Measurements from ENCODE around the gene ACVRL1.

ACVRL1 gene

DNA sequence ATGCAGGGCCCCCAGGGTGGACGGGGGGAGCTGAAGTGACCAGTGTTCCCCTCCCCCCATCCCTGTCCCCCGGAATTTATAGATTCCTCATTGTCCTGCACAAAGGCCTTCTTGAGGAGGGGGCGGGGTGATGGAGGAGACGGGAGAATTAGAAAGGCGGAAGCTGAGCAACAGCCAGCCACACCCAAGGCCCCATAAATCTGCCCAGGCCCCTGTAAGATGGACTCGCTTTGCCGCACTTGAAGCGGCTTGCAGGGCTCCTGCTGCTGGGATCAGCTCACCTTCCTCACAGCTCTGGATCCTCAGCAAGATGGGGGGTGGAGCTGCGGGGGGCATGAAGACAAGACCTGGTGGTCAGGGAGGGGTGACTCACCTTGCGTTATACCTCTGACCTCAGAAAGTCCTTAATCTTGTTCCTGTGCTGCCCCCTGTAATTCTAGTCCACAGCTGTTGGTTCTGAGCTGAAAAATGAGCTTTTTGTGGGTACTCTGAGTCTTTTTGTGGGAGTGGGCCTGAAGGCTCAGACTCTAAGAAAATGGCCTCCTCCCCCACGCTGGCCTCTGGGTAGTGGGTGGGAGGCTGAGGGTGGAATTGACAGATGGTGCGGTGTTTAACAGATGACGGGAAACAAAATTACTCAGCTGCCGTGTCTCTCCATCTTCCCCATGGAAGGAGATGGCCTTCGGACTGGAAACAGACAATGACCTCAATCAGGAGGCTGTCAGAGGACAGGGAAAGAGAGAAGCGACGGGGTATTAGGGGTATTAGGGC is 35.2 kb upstream of the ACVRL1 start:
- ATAC-seq, result no peak
- TF ChIP-seq ARNTL (CRISPR knock-in tag; IDR thresholded peaks at IDR 0.05; ENCODE audit: borderline replicate concordance, low read depth) (no peak), TCF4 (CRISPR knock-in tag; IDR thresholded peaks at IDR 0.05; ENCODE audit: borderline replicate concordance) (no peak), ZFP3 (CRISPR knock-in tag; IDR thresholded peaks at IDR 0.05) (no peak), PPARA (CRISPR knock-in tag; IDR thresholded peaks at IDR 0.05; ENCODE audit: borderline replicate concordance) (no peak), ZC3H10 (CRISPR knock-in tag; IDR thresholded peaks at IDR 0.05) (no peak), ISL1 (CRISPR knock-in tag; IDR thresholded peaks at IDR 0.05) (no peak), ESRRG (CRISPR knock-in tag; IDR thresholded peaks at IDR 0.05) (no peak), RARB (CRISPR knock-in tag; IDR thresholded peaks at IDR 0.05) (no peak), TOX (CRISPR knock-in tag; IDR thresholded peaks at IDR 0.05; ENCODE audit: borderline replicate concordance) (no peak), OSR1 (CRISPR knock-in tag; IDR thresholded peaks at IDR 0.05) (no peak), ZNF8 (CRISPR knock-in tag; IDR thresholded peaks at IDR 0.05) (no peak), GLIS3 (CRISPR knock-in tag; IDR thresholded peaks at IDR 0.05) (no peak), BACH2 (CRISPR knock-in tag; IDR thresholded peaks at IDR 0.05; ENCODE audit: borderline replicate concordance) (no peak), SNAI2 (CRISPR knock-in tag; IDR thresholded peaks at IDR 0.05) (no peak), CSDC2 (CRISPR knock-in tag; IDR thresholded peaks at IDR 0.05) (no peak)
- TF ChIP-seq, protein P1, sequence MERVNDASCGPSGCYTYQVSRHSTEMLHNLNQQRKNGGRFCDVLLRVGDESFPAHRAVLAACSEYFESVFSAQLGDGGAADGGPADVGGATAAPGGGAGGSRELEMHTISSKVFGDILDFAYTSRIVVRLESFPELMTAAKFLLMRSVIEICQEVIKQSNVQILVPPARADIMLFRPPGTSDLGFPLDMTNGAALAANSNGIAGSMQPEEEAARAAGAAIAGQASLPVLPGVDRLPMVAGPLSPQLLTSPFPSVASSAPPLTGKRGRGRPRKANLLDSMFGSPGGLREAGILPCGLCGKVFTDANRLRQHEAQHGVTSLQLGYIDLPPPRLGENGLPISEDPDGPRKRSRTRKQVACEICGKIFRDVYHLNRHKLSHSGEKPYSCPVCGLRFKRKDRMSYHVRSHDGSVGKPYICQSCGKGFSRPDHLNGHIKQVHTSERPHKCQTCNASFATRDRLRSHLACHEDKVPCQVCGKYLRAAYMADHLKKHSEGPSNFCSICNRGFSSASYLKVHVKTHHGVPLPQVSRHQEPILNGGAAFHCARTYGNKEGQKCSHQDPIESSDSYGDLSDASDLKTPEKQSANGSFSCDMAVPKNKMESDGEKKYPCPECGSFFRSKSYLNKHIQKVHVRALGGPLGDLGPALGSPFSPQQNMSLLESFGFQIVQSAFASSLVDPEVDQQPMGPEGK (CRISPR knock-in tag; IDR thresholded peaks at IDR 0.05; ENCODE audit: borderline replicate concordance), result no peak
- TF ChIP-seq, protein P2, sequence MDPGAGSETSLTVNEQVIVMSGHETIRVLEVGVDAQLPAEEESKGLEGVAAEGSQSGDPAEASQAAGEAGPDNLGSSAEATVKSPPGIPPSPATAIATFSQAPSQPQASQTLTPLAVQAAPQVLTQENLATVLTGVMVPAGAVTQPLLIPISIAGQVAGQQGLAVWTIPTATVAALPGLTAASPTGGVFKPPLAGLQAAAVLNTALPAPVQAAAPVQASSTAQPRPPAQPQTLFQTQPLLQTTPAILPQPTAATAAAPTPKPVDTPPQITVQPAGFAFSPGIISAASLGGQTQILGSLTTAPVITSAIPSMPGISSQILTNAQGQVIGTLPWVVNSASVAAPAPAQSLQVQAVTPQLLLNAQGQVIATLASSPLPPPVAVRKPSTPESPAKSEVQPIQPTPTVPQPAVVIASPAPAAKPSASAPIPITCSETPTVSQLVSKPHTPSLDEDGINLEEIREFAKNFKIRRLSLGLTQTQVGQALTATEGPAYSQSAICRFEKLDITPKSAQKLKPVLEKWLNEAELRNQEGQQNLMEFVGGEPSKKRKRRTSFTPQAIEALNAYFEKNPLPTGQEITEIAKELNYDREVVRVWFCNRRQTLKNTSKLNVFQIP (CRISPR knock-in tag; IDR thresholded peaks at IDR 0.05; ENCODE audit: borderline replicate concordance, low read depth), result no peak
- TF ChIP-seq, protein P3, sequence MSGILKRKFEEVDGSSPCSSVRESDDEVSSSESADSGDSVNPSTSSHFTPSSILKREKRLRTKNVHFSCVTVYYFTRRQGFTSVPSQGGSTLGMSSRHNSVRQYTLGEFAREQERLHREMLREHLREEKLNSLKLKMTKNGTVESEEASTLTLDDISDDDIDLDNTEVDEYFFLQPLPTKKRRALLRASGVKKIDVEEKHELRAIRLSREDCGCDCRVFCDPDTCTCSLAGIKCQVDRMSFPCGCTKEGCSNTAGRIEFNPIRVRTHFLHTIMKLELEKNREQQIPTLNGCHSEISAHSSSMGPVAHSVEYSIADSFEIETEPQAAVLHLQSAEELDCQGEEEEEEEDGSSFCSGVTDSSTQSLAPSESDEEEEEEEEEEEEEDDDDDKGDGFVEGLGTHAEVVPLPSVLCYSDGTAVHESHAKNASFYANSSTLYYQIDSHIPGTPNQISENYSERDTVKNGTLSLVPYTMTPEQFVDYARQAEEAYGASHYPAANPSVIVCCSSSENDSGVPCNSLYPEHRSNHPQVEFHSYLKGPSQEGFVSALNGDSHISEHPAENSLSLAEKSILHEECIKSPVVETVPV (CRISPR knock-in tag; IDR thresholded peaks at IDR 0.05), result no peak
- TF ChIP-seq, protein P4, sequence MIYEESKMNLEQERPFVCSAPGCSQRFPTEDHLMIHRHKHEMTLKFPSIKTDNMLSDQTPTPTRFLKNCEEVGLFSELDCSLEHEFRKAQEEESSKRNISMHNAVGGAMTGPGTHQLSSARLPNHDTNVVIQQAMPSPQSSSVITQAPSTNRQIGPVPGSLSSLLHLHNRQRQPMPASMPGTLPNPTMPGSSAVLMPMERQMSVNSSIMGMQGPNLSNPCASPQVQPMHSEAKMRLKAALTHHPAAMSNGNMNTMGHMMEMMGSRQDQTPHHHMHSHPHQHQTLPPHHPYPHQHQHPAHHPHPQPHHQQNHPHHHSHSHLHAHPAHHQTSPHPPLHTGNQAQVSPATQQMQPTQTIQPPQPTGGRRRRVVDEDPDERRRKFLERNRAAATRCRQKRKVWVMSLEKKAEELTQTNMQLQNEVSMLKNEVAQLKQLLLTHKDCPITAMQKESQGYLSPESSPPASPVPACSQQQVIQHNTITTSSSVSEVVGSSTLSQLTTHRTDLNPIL (CRISPR knock-in tag; IDR thresholded peaks at IDR 0.05; ENCODE audit: low read depth), result no peak

DNA sequence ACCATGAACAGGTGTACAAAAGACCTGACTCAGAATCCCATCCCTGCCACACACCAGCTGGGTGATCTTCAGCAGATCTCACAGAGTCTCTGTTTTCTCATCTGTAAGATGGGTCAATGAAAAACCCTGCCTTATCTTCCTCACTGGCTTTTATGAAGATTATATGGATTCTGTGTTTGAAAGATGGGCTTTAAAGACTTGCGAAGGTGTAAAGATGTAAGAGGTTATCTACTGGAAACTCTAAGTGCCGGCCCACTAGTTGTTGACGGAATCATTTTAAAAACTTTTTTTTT is 34.7 kb upstream of the ACVRL1 start:
- ATAC-seq, result no peak
- TF ChIP-seq ZFP30 (CRISPR knock-in tag; IDR thresholded peaks at IDR 0.05) (no peak), SNAI2 (CRISPR knock-in tag; IDR thresholded peaks at IDR 0.05) (no peak), GLIS3 (CRISPR knock-in tag; IDR thresholded peaks at IDR 0.05) (no peak), ARNTL (CRISPR knock-in tag; IDR thresholded peaks at IDR 0.05; ENCODE audit: borderline replicate concordance, low read depth) (no peak)

DNA sequence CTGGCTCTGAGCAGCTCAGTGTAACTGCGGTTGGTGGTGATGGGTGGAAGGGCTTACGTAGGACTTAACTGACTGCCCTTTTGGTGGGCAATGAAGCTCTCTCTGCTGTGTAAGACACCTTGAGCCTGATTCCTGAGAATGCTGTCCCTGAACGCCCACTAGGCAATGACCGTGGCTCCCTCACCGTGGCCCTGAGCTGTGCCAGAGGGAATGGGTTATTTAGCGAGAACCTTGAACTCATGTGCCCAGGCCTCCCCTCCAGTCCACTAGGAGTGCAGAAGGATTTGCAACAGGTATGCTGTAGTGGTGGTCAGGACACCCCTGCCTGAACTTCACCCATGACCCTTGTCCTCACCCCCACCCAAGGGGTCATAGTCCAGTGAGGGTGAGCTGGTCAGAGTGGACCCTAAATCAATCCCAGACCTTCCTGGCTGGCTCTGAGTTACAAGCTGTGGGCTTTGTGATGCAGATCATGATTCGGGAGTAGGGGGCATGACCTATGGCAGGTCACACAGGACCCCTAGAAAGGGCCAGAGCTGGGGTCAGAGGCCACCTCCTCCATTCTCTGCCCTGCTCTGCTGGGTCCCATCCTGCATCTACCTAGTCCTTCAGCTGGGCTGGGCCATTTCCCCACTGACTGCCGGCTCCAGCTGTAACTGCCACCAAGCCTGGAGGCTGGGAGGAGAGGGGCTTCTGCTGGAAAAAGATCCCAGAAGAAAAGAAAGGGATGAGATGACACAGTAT is 33.9 kb upstream of the ACVRL1 start:
- no peak for ATAC-seq
- TF ChIP-seq, protein P2 (CRISPR knock-in tag; IDR thresholded peaks at IDR 0.05; ENCODE audit: borderline replicate concordance, low read depth), result no peak
- TF ChIP-seq BACH2 (CRISPR knock-in tag; IDR thresholded peaks at IDR 0.05; ENCODE audit: borderline replicate concordance) (no peak), RARB (CRISPR knock-in tag; IDR thresholded peaks at IDR 0.05) (no peak), ISL1 (CRISPR knock-in tag; IDR thresholded peaks at IDR 0.05) (no peak), TOX (CRISPR knock-in tag; IDR thresholded peaks at IDR 0.05; ENCODE audit: borderline replicate concordance) (no peak), ZNF8 (CRISPR knock-in tag; IDR thresholded peaks at IDR 0.05) (no peak), SNAI2 (CRISPR knock-in tag; IDR thresholded peaks at IDR 0.05) (no peak), ZFP30 (CRISPR knock-in tag; IDR thresholded peaks at IDR 0.05) (no peak), ESRRG (CRISPR knock-in tag; IDR thresholded peaks at IDR 0.05) (no peak), ZC3H10 (CRISPR knock-in tag; IDR thresholded peaks at IDR 0.05) (no peak), PPARA (CRISPR knock-in tag; IDR thresholded peaks at IDR 0.05; ENCODE audit: borderline replicate concordance) (no peak), ARNTL (CRISPR knock-in tag; IDR thresholded peaks at IDR 0.05; ENCODE audit: borderline replicate concordance, low read depth) (no peak)
- TF ChIP-seq, protein P5, sequence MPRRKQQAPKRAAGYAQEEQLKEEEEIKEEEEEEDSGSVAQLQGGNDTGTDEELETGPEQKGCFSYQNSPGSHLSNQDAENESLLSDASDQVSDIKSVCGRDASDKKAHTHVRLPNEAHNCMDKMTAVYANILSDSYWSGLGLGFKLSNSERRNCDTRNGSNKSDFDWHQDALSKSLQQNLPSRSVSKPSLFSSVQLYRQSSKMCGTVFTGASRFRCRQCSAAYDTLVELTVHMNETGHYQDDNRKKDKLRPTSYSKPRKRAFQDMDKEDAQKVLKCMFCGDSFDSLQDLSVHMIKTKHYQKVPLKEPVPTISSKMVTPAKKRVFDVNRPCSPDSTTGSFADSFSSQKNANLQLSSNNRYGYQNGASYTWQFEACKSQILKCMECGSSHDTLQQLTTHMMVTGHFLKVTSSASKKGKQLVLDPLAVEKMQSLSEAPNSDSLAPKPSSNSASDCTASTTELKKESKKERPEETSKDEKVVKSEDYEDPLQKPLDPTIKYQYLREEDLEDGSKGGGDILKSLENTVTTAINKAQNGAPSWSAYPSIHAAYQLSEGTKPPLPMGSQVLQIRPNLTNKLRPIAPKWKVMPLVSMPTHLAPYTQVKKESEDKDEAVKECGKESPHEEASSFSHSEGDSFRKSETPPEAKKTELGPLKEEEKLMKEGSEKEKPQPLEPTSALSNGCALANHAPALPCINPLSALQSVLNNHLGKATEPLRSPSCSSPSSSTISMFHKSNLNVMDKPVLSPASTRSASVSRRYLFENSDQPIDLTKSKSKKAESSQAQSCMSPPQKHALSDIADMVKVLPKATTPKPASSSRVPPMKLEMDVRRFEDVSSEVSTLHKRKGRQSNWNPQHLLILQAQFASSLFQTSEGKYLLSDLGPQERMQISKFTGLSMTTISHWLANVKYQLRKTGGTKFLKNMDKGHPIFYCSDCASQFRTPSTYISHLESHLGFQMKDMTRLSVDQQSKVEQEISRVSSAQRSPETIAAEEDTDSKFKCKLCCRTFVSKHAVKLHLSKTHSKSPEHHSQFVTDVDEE (CRISPR knock-in tag; IDR thresholded peaks at IDR 0.05), result no peak
- TF ChIP-seq, protein P3 (CRISPR knock-in tag; IDR thresholded peaks at IDR 0.05), result no peak
